ENCODE data around the gene SLC2A4RG.

The SLC2A4RG gene

DNA sequence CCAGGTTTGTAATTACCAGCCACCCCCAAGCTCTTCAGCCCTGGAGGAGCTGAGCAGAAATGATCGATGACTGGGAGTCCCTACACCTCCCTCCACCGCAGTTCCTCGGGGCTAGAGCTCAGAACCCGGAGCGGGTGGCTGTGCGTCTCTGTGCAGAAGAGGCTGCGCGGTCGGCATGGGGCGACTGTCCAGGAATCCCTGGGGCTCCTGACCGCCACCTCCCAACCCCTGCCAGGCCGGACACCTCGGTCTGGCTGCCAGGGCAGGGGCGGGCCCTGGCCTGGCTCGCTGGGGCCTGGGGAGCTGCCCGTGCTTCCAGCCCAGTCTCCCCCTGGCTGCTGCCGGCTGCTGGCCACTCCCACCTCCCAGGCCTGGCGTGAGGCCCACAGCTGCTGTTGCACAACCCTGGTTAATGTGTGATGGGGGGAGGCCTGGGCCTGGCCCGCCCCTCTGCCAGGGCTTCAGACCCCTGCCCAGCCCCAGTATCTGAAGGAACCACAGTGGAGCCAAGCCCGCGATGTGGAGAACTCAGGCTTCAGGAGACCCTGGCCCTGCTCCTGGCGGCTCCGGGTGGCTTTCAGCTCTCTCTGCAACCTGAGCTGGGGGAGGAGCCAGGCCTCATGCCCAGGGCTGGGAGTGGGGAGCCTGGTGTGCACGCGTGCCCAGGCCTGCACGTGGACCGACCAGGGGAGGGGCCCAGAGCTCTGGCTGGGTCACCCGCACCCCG lies 1.2 kb downstream of the SLC2A4RG start:
- TF ChIP-seq CTCF (IDR thresholded peaks at IDR 0.05; ENCODE audit: borderline replicate concordance, insufficient read depth, low read depth, low read length): no peak

DNA sequence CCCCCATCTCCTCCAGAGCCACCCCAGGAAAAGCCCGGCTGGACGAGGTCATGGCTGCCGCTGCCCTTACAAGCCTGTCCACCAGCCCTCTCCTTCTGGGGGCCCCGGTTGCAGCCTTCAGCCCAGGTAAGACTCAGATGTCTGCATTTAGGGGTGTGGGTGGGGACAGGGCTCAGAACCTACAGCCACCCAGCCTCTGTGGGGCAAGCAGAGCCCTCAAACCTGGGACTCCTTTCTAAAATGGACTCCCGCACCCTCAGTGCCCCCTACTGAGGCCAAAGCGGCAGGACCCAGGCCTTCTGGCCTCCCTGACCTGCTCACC lies 1.7 kb downstream of the SLC2A4RG start:
- no peak overlapping the region for H3K4me3 ChIP-seq (ENCODE audit: low read depth, low read length)
- no peak for TF ChIP-seq CTCF (IDR thresholded peaks at IDR 0.05; ENCODE audit: borderline replicate concordance, insufficient read depth, low read depth, low read length)

More for the DNA sequence above, 1.2 kb downstream of the SLC2A4RG start:
- H3K4me3 ChIP-seq (ENCODE audit: low read depth, low read length): peak overlapping the region; percentile 56

DNA sequence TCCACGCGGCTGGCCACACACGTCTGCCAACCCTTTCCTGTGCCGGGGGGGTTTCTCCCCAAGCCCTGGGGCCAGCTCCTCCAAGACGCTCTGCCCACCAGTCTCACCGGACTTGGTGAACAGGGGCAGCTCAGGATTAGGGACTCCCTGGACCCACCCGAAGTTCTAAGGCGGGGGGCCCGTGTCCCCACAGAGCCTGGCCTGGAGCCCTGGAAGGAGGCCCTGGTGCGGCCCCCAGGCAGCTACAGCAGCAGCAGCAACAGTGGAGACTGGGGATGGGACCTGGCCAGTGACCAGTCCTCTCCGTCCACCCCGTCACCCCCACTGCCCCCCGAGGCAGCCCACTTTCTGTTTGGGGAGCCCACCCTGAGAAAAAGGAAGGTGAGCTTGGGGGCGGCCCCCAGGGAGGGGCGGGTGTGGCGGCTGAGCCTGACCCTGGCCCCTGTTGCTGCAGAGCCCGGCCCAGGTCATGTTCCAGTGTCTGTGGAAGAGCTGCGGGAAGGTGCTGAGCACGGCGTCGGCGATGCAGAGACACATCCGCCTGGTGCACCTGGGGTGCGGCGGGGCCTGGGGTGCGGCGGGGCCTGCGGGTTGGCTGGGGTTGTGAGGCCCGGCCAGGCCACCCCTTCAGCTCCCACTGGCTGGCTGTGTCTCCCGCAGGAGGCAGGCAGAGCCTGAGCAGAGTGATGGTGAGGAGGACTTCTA lies 2.3 kb downstream of the SLC2A4RG start:
- H3K4me3 ChIP-seq (ENCODE audit: low read depth, low read length): no peak overlapping the region
- no peak for TF ChIP-seq CTCF (IDR thresholded peaks at IDR 0.05; ENCODE audit: borderline replicate concordance, insufficient read depth, low read depth, low read length)

DNA sequence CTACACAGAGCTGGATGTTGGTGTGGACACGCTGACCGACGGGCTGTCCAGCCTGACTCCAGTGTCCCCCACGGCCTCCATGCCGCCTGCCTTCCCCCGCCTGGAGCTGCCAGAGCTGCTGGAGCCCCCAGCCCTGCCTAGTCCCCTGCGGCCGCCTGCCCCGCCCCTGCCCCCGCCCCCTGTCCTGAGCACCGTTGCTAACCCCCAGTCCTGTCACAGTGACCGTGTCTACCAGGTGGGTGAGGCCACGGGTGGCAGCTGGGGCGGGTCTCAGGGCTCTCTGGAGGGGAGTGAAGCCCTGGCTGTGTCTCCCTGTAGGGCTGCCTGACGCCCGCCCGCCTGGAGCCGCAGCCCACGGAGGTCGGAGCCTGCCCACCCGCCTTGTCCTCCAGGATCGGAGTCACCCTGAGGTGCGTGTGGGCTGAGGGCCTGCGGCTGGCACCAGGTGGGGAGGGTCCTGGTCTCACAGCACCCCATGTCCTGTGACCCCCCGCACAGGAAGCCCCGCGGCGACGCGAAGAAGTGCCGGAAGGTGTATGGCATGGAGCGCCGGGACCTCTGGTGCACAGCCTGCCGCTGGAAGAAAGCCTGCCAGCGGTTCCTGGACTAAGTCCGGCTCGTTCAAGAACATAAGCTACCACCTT lies 2.9 kb downstream of the SLC2A4RG start:
- no peak for TF ChIP-seq CTCF (IDR thresholded peaks at IDR 0.05; ENCODE audit: borderline replicate concordance, insufficient read depth, low read depth, low read length)
- H3K4me3 ChIP-seq (ENCODE audit: low read depth, low read length): no peak overlapping the region

- no peak for TF ChIP-seq CTCF (IDR thresholded peaks at IDR 0.05; ENCODE audit: borderline replicate concordance, insufficient read depth, low read depth, low read length)
- H3K4me3 ChIP-seq (ENCODE audit: low read depth, low read length): no peak overlapping the region
Measured at GRCh38 chr20:63743210-63743970, 3.8 kb downstream of the SLC2A4RG start.

- H3K4me3 ChIP-seq (ENCODE audit: low read depth, low read length): no peak overlapping the region
- TF ChIP-seq CTCF (IDR thresholded peaks at IDR 0.05; ENCODE audit: borderline replicate concordance, insufficient read depth, low read depth, low read length): no peak
Measured at GRCh38 chr20:63744158-63744557, 4.6 kb downstream of the SLC2A4RG start.

All from GM12875 (cell line).